HL-60 (cell line): Measurements from ENCODE around the gene NXPH2.

Experiments used
- DNase-seq, 2 experiments: peaks; one replicate each; pipeline ENCODE4 v3.0.0-alpha.2; 2010 to 2020; ENCODE audit warnings: low read depth in 1 of 2, low spot score in 1 of 2
- H3K27ac ChIP-seq: fragments of 250-450 bp; sonication (Bioruptor Pico); replicated peaks from 2 replicates; pipeline ENCODE4 v1.5.1; 2020; ENCODE audit warnings: mild to moderate bottlenecking, moderate library complexity
- H3K27me3 ChIP-seq: fragments of 250-450 bp; sonication (Bioruptor Pico); 2 replicates; pipeline ENCODE4 v1.5.1; 2021; ENCODE audit warnings: mild to moderate bottlenecking, moderate library complexity; ENCODE audit not compliant: insufficient read depth, poor library complexity, severe bottlenecking
- H3K4me3 ChIP-seq: replicated peaks from 2 replicates; pipeline ENCODE4 v1.5.1; 2011; ENCODE audit warnings: mild to moderate bottlenecking, control low read depth, low read length; ENCODE audit not compliant: insufficient read depth
- GABPA ChIP-seq: IDR thresholded peaks from 2 replicates; pipeline ENCODE4 v1.6.1; 2012; ENCODE audit warnings: low read depth
- POLR2AphosphoS5 ChIP-seq: IDR thresholded peaks from 2 replicates; pipeline ENCODE4 v1.6.1; 2012; ENCODE audit warnings: low read depth
- SPI1 ChIP-seq: IDR thresholded peaks from 2 replicates; pipeline ENCODE4 v1.6.1; 2012; ENCODE audit warnings: low read depth, mild to moderate bottlenecking, borderline replicate concordance
- TF ChIP-seq, protein P1 (sequence below): IDR thresholded peaks from one replicate; pipeline ENCODE4 v1.5.1; 2011; ENCODE audit warnings: low read length, control low read depth, inconsistent platforms; ENCODE audit not compliant: insufficient read depth
- TF ChIP-seq, protein P2 (sequence below): IDR thresholded peaks from 2 replicates; pipeline ENCODE4 v1.6.1; 2012; ENCODE audit warnings: low read depth; ENCODE audit not compliant: insufficient replicate concordance

NXPH2 gene

DNA sequence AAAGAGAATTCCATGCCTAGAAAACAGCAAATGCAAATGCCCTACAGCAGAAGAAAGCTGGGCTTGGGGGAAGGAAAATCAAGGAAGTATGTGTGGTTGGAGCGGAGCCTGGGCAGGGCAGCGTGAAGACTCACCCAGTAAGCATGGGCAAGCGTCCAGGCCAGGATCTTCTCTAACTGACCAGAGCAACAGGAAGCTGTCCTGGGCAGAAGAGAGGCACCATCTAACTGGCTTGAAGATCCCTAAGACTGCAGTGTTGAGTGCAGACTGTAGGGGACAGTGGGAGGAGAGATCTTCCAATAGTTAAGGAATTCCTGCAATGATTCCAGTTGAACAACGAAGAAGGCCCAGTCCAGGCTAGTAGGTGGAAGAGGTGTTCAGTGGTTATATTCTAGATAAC, 57.9 kb downstream of the NXPH2 start:
- TF ChIP-seq POLR2AphosphoS5: no peak
- TF ChIP-seq, protein P1, sequence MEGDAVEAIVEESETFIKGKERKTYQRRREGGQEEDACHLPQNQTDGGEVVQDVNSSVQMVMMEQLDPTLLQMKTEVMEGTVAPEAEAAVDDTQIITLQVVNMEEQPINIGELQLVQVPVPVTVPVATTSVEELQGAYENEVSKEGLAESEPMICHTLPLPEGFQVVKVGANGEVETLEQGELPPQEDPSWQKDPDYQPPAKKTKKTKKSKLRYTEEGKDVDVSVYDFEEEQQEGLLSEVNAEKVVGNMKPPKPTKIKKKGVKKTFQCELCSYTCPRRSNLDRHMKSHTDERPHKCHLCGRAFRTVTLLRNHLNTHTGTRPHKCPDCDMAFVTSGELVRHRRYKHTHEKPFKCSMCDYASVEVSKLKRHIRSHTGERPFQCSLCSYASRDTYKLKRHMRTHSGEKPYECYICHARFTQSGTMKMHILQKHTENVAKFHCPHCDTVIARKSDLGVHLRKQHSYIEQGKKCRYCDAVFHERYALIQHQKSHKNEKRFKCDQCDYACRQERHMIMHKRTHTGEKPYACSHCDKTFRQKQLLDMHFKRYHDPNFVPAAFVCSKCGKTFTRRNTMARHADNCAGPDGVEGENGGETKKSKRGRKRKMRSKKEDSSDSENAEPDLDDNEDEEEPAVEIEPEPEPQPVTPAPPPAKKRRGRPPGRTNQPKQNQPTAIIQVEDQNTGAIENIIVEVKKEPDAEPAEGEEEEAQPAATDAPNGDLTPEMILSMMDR: no peak
- no peak for TF ChIP-seq SPI1
- no peak for TF ChIP-seq GABPA
- TF ChIP-seq, protein P2, sequence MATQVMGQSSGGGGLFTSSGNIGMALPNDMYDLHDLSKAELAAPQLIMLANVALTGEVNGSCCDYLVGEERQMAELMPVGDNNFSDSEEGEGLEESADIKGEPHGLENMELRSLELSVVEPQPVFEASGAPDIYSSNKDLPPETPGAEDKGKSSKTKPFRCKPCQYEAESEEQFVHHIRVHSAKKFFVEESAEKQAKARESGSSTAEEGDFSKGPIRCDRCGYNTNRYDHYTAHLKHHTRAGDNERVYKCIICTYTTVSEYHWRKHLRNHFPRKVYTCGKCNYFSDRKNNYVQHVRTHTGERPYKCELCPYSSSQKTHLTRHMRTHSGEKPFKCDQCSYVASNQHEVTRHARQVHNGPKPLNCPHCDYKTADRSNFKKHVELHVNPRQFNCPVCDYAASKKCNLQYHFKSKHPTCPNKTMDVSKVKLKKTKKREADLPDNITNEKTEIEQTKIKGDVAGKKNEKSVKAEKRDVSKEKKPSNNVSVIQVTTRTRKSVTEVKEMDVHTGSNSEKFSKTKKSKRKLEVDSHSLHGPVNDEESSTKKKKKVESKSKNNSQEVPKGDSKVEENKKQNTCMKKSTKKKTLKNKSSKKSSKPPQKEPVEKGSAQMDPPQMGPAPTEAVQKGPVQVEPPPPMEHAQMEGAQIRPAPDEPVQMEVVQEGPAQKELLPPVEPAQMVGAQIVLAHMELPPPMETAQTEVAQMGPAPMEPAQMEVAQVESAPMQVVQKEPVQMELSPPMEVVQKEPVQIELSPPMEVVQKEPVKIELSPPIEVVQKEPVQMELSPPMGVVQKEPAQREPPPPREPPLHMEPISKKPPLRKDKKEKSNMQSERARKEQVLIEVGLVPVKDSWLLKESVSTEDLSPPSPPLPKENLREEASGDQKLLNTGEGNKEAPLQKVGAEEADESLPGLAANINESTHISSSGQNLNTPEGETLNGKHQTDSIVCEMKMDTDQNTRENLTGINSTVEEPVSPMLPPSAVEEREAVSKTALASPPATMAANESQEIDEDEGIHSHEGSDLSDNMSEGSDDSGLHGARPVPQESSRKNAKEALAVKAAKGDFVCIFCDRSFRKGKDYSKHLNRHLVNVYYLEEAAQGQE: no peak
- no peak for DNase-seq
- Histone ChIP-seq H3K27ac (no peak overlapping the region), H3K4me3 (no peak overlapping the region), H3K27me3 (peaks cover 3% of the 10 kb centered on the region)

DNA sequence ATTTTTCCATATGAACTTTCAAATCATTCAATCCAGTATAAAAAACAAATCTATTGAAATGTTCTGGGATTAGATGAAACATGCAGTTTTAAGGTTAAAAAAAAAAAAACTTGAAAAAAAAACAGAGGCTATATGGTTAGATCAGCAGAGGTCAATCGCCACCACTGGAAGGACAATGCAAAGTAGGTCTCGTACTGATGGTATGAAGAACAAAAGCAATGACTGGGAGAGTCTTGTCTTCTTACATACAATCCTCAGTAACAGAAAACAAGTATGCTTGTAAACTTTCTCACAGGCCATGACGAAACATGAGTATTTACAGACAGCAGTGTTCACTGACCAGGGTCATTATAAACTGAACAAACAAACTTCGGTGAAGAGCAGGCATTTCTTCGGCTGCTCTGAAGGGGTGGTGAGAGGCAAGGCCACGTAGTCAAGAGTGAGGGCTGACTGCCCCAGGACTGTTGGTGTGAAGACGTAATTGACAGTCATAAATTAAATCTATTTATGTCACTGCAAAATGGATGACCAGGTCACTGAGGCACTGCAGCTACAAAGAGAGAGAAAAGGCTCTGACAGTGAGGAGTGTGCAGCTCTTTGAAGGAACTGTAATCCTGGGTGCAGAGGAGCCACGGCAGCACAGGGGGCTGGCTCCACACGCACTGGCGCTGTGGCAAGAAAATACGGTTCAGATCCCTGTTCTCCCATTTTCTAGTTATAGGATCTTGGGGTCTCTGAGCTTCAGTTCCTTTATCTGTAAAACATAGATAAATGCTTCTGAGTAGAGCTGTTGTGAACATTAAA, 60.0 kb downstream of the NXPH2 start:
- H3K27me3 ChIP-seq: peaks cover 2% of the 10 kb centered on the region
- DNase-seq: no peak
- TF ChIP-seq GABPA: no peak
- TF ChIP-seq POLR2AphosphoS5: no peak
- TF ChIP-seq, protein P1: no peak
- TF ChIP-seq, protein P2: no peak
- TF ChIP-seq SPI1: no peak
- H3K4me3 ChIP-seq: no peak overlapping the region
- H3K27ac ChIP-seq: no peak overlapping the region

DNA sequence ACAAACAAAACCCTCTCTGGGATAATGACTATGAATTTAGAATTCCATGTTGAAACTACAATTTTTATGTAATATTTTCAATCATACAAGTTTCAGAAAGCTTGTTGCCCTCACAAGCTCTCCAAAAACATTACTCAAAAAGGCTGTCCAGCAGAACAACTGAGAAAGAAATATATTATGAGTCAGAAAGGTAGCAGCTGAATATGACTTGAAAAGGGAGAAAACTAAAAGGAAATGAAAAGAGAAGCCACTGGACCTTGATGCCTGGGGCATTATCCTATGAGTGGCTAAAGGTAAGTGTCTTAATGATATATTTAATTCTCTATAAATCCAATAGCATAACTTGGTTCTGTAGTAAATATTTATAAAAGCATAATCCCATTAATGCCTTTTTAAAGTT, 61.8 kb downstream of the NXPH2 start:
- H3K27ac ChIP-seq: no peak overlapping the region
- peaks cover 2% of the 10 kb centered on the region for H3K27me3 ChIP-seq
- no peak for TF ChIP-seq SPI1
- TF ChIP-seq, protein P2: no peak
- TF ChIP-seq, protein P1: no peak
- no peak overlapping the region for H3K4me3 ChIP-seq
- no peak for DNase-seq
